Activated naive CD8-positive, alpha-beta T cell treated with anti-CD3 and anti-CD28 coated beads, Interleukin-2, amount 50 U/mL, for 24 hours (primary cell): Measurements from ENCODE around the gene KIF5C.

Experiments used
- ATAC-seq: fragments of 150-1000 bp; cut with Tn5 transposase; one replicate; pipeline ENCODE4 v1.10.0; 2021
- DNase-seq: peaks from one replicate; pipeline ENCODE4 v3.0.0; 2021
- H3K27ac Mint-ChIP-seq: one replicate; pipeline ENCODE4 v1.8.0; 2021; ENCODE audit warnings: mild to moderate bottlenecking, mixed read lengths
- H3K27me3 Mint-ChIP-seq: one replicate; pipeline ENCODE4 v1.8.0; 2021; ENCODE audit warnings: mixed read lengths
- H3K36me3 Mint-ChIP-seq: one replicate; pipeline ENCODE4 v1.8.0; 2021; ENCODE audit warnings: low read depth, mixed read lengths
- H3K4me1 Mint-ChIP-seq: one replicate; pipeline ENCODE4 v1.8.0; 2021; ENCODE audit warnings: mixed read lengths
- H3K4me3 Mint-ChIP-seq: one replicate; pipeline ENCODE4 v1.8.0; 2021; ENCODE audit warnings: mild to moderate bottlenecking, moderate library complexity, mixed read lengths
- H3K9me3 Mint-ChIP-seq: one replicate; pipeline ENCODE4 v1.8.0; 2021; ENCODE audit warnings: mixed read lengths

Gene KIF5C

DNA sequence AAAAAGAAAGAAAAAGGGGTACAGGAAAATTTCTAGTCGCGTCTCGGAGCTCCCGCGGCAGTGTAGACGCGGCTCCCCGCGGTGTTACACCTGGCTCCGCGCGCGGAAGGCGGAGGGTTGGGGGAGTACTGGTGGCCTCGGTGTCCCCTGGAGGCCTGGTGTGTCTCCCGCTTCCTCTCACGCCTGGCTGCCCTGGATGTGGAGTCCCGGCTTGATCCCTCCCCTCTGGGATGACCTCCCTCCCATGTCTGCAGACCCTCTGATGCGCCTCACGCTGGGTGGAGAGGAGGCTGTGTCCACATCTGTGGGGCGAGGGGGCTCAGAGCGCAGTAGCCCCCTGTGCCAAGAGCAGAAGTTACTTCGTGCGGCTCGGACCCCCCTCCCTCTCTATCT is 1.2 kb downstream of the KIF5C start:
- ATAC-seq = no peak
- peak; percentile 14 for DNase-seq
- peak overlapping the region; percentile 80 for H3K4me3 Mint-ChIP-seq
- H3K27ac Mint-ChIP-seq = no peak overlapping the region
- H3K4me1 Mint-ChIP-seq = peaks cover 9% of the 10 kb centered on the region
- H3K9me3 Mint-ChIP-seq = no peaks in the 10 kb centered on the region
- peaks cover 6% of the 10 kb centered on the region for H3K36me3 Mint-ChIP-seq
- H3K27me3 Mint-ChIP-seq = peaks cover 27% of the 10 kb centered on the region

GRCh38 chr2:148876595-148877402 is 1.8 kb downstream of the KIF5C start:
- peaks cover 23% of the 10 kb centered on the region for H3K27me3 Mint-ChIP-seq
- H3K36me3 Mint-ChIP-seq = peaks cover 6% of the 10 kb centered on the region
- H3K4me3 Mint-ChIP-seq = peak overlapping the region; percentile 80
- peaks cover 9% of the 10 kb centered on the region for H3K4me1 Mint-ChIP-seq
- H3K27ac Mint-ChIP-seq = peak overlapping the region; percentile 37
- no peaks in the 10 kb centered on the region for H3K9me3 Mint-ChIP-seq
- DNase-seq (peak; percentile 41), ATAC-seq (peak; percentile 48)

- Mint-ChIP-seq H3K4me1 (peaks cover 9% of the 10 kb centered on the region), H3K4me3 (peak overlapping the region; percentile 80), H3K9me3 (no peaks in the 10 kb centered on the region), H3K27ac (no peak overlapping the region), H3K27me3 (peaks cover 17% of the 10 kb centered on the region), H3K36me3 (peaks cover 6% of the 10 kb centered on the region)
- ATAC-seq (no peak), DNase-seq (no peak)
Measured at GRCh38 chr2:148877403-148877740, 2.3 kb downstream of the KIF5C start.

GRCh38 chr2:148880636-148881035 is 5.6 kb downstream of the KIF5C start:
- H3K4me3 Mint-ChIP-seq = no peak overlapping the region
- no peak for DNase-seq
- no peaks in the 10 kb centered on the region for H3K9me3 Mint-ChIP-seq
- peaks cover 9% of the 10 kb centered on the region for H3K4me1 Mint-ChIP-seq
- peaks cover 6% of the 10 kb centered on the region for H3K36me3 Mint-ChIP-seq
- ATAC-seq = no peak
- no peak overlapping the region for H3K27ac Mint-ChIP-seq
- H3K27me3 Mint-ChIP-seq = peaks cover 11% of the 10 kb centered on the region

- no peak for ATAC-seq
- peaks cover 6% of the 10 kb centered on the region for H3K36me3 Mint-ChIP-seq
- DNase-seq = no peak
- peaks cover 2% of the 10 kb centered on the region for H3K4me1 Mint-ChIP-seq
- no peak overlapping the region for H3K27ac Mint-ChIP-seq
- peaks cover 8% of the 10 kb centered on the region for H3K27me3 Mint-ChIP-seq
- no peak overlapping the region for H3K4me3 Mint-ChIP-seq
- no peaks in the 10 kb centered on the region for H3K9me3 Mint-ChIP-seq
Measured at GRCh38 chr2:148882051-148882450, 7.0 kb downstream of the KIF5C start.

- Mint-ChIP-seq H3K27me3 (peaks cover 31% of the 10 kb centered on the region), H3K9me3 (no peaks in the 10 kb centered on the region)
- no peak for ATAC-seq
Measured at GRCh38 chr2:148885209-148885608, 10.2 kb downstream of the KIF5C start.

GRCh38 chr2:148885988-148886387 is 11.0 kb downstream of the KIF5C start:
- DNase-seq (no peak), ATAC-seq (no peak)
- Mint-ChIP-seq H3K4me3 (no peak overlapping the region), H3K36me3 (peaks cover 1% of the 10 kb centered on the region), H3K27me3 (peaks cover 35% of the 10 kb centered on the region), H3K4me1 (peaks cover 12% of the 10 kb centered on the region), H3K9me3 (no peaks in the 10 kb centered on the region), H3K27ac (no peak overlapping the region)

More at GRCh38 chr2:148885209-148885608, 10.2 kb downstream of the KIF5C start:
- Mint-ChIP-seq H3K36me3 (peaks cover 6% of the 10 kb centered on the region), H3K27ac (no peak overlapping the region), H3K4me3 (no peak overlapping the region), H3K4me1 (peaks cover 12% of the 10 kb centered on the region)
- no peak for DNase-seq

GRCh38 chr2:148887350-148888002 is 12.4 kb downstream of the KIF5C start:
- Mint-ChIP-seq H3K9me3 (no peaks in the 10 kb centered on the region), H3K27me3 (peaks cover 36% of the 10 kb centered on the region), H3K36me3 (peaks cover 4% of the 10 kb centered on the region), H3K4me1 (peaks cover 12% of the 10 kb centered on the region), H3K27ac (no peak overlapping the region), H3K4me3 (peak overlapping the region; percentile 69)
- ATAC-seq = no peak
- DNase-seq = no peak

GRCh38 chr2:148888003-148888501 is 13.0 kb downstream of the KIF5C start:
- H3K27me3 Mint-ChIP-seq = peaks cover 36% of the 10 kb centered on the region
- H3K36me3 Mint-ChIP-seq = peaks cover 4% of the 10 kb centered on the region
- H3K4me3 Mint-ChIP-seq = peak overlapping the region; percentile 69
- peak; percentile 66 for ATAC-seq
- H3K27ac Mint-ChIP-seq = no peak overlapping the region
- H3K9me3 Mint-ChIP-seq = peaks cover under 1% of the 10 kb centered on the region
- DNase-seq = peak; percentile 14
- peaks cover 12% of the 10 kb centered on the region for H3K4me1 Mint-ChIP-seq

- peaks cover 15% of the 10 kb centered on the region for H3K4me1 Mint-ChIP-seq
- peaks cover 39% of the 10 kb centered on the region for H3K27me3 Mint-ChIP-seq
- no peak for ATAC-seq
- H3K4me3 Mint-ChIP-seq = peak overlapping the region; percentile 69
- peaks cover 9% of the 10 kb centered on the region for H3K9me3 Mint-ChIP-seq
- DNase-seq = no peak
- H3K36me3 Mint-ChIP-seq = peaks cover 8% of the 10 kb centered on the region
- H3K27ac Mint-ChIP-seq = no peak overlapping the region
Measured at GRCh38 chr2:148888986-148889385, 14.0 kb downstream of the KIF5C start.

DNA sequence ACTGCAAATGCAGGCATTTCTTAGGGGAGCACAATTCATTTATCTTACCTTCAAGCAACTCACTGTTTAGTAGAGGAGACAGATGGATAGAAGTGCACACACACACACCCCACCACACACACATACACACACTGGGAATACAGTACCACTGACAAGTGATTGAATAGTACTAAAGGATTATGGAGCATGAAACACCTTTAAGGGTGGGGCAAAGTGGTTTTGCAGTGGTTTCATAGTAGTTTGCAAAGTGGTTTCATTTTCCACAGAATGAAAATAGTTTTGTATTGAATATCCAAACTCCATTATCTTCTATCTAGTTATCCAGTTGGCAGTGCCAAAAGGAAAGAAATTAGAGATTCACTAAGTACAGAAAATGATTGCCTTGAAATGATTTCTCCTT is 18.9 kb downstream of the KIF5C start:
- Mint-ChIP-seq H3K36me3 (peaks cover 8% of the 10 kb centered on the region), H3K4me1 (peaks cover 5% of the 10 kb centered on the region), H3K9me3 (peaks cover 9% of the 10 kb centered on the region), H3K4me3 (no peak overlapping the region), H3K27ac (no peak overlapping the region), H3K27me3 (peaks cover 19% of the 10 kb centered on the region)
- DNase-seq (no peak), ATAC-seq (no peak)

DNA sequence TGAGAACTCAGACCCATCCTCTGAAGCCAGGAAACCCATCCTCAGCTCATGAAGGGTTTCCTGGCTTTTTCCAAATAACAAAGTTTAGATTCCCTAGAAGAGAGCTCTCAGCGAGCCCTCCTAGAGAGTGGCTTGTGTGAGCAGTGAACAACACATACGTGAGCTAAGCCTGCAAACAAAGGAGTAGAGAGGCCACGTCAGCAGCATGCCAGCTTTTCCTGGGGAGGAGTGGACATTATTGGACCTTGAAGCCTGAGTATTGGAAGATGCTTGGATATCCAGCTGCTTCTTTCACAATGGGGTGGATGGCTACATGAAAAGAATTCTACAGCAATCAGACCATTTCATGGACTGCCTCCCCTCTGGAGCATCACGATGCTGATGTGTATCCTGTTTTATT is 21.1 kb downstream of the KIF5C start:
- H3K4me3 Mint-ChIP-seq = no peak overlapping the region
- H3K9me3 Mint-ChIP-seq = peaks cover 9% of the 10 kb centered on the region
- ATAC-seq (no peak), DNase-seq (no peak)
- peaks cover 5% of the 10 kb centered on the region for H3K4me1 Mint-ChIP-seq
- no peak overlapping the region for H3K27ac Mint-ChIP-seq
- H3K36me3 Mint-ChIP-seq = peaks cover 8% of the 10 kb centered on the region
- peaks cover 4% of the 10 kb centered on the region for H3K27me3 Mint-ChIP-seq

- Mint-ChIP-seq H3K4me3 (no peak overlapping the region), H3K4me1 (no peaks in the 10 kb centered on the region), H3K9me3 (no peaks in the 10 kb centered on the region)
Measured at GRCh38 chr2:148899638-148900318, 24.8 kb downstream of the KIF5C start.

DNA sequence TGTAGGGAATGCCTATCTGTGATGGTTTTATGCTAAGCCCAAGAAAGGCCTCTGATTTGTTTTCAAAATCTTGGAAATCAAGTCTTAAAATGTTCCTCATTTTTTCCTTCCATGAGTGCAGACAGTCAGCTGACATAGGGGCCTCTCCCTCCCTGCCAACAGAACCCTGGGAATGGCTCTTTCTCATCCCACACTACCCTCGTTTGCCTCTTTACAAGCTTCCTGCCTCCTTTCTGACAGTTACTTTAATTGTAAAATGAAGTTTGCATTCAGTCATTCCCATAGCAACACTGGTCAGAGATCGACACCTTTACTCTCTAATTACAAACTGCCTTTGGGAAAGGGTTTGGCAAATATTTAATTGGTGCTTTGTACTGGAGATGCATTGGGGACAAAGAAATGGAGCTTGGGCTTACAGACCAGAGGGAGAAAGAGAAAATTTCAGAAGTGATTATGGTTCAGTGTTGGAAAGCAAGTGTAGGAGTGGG is 25.4 kb downstream of the KIF5C start:
- ATAC-seq = no peak
- Mint-ChIP-seq H3K4me3 (no peak overlapping the region), H3K36me3 (peaks cover under 1% of the 10 kb centered on the region), H3K4me1 (no peaks in the 10 kb centered on the region), H3K27ac (no peak overlapping the region), H3K9me3 (peaks cover 1% of the 10 kb centered on the region), H3K27me3 (no peaks in the 10 kb centered on the region)
- no peak for DNase-seq

More at GRCh38 chr2:148899638-148900318, 24.8 kb downstream of the KIF5C start:
- H3K36me3 Mint-ChIP-seq = no peaks in the 10 kb centered on the region
- DNase-seq (no peak), ATAC-seq (no peak)
- H3K27me3 Mint-ChIP-seq = no peaks in the 10 kb centered on the region
- no peak overlapping the region for H3K27ac Mint-ChIP-seq
